ENCODE measurements around the gene AQP2. TPM values are rescaled to one million over a fixed set of nuclear protein-coding genes. Genes with fewer than 3 reads are reported as not detected.

AQP2 gene
- total RNA-seq, 1 donor from 2014 or later, result not detected

- no peak for DNase-seq (ENCODE audit: extremely low spot score in 2 of 2)
- Histone ChIP-seq H3K36me3 (no peaks in the 10 kb centered on the region), H3K4me1 (peaks cover 5% of the 10 kb centered on the region), H3K4me3 (no peak overlapping the region), H3K27ac (no peak overlapping the region), H3K27me3 (no peaks in the 10 kb centered on the region), H3K9me3 (no peaks in the 10 kb centered on the region)
- TF ChIP-seq POLR2A (IDR thresholded peaks at IDR 0.05) (no peak), CTCF (IDR thresholded peaks at IDR 0.05) (no peak), POLR2AphosphoS5 (IDR thresholded peaks at IDR 0.05; ENCODE audit: insufficient read depth in 1 of 2, low read depth in 1 of 2) (no peak)
- intact Hi-C loops (cut with DNase I), result no loop called here
Measured at GRCh38 chr12:49939307-49939706, 11.2 kb upstream of the AQP2 start.

- H3K4me3 ChIP-seq, result no peak overlapping the region
- peaks cover 5% of the 10 kb centered on the region for H3K4me1 ChIP-seq
- H3K27me3 ChIP-seq, result no peaks in the 10 kb centered on the region
- intact Hi-C loops (cut with DNase I), result no loop called here
- DNase-seq (ENCODE audit: extremely low spot score in 2 of 2), result no peak
- no peak overlapping the region for H3K27ac ChIP-seq
- H3K9me3 ChIP-seq, result no peaks in the 10 kb centered on the region
- no peaks in the 10 kb centered on the region for H3K36me3 ChIP-seq
- TF ChIP-seq POLR2AphosphoS5 (IDR thresholded peaks at IDR 0.05; ENCODE audit: insufficient read depth in 1 of 2, low read depth in 1 of 2), result no peak
- TF ChIP-seq CTCF (IDR thresholded peaks at IDR 0.05), result no peak
- TF ChIP-seq POLR2A (IDR thresholded peaks at IDR 0.05), result no peak
Measured at GRCh38 chr12:49939707-49940106, 10.8 kb upstream of the AQP2 start.

GRCh38 chr12:49941556-49942511, 8.7 kb upstream of the AQP2 start:
- Histone ChIP-seq H3K4me3 (no peak overlapping the region), H3K4me1 (peaks cover 16% of the 10 kb centered on the region), H3K27me3 (no peaks in the 10 kb centered on the region), H3K36me3 (no peaks in the 10 kb centered on the region), H3K9me3 (no peaks in the 10 kb centered on the region), H3K27ac (no peak overlapping the region)
- intact Hi-C loops (cut with DNase I), result no loop called here
- TF ChIP-seq CTCF (IDR thresholded peaks at IDR 0.05) (no peak), POLR2A (IDR thresholded peaks at IDR 0.05) (no peak), POLR2AphosphoS5 (IDR thresholded peaks at IDR 0.05; ENCODE audit: insufficient read depth in 1 of 2, low read depth in 1 of 2) (no peak)
- no peak for DNase-seq (ENCODE audit: extremely low spot score in 2 of 2)

GRCh38 chr12:49942512-49942893, 8.0 kb upstream of the AQP2 start:
- H3K36me3 ChIP-seq, result no peaks in the 10 kb centered on the region
- TF ChIP-seq POLR2AphosphoS5 (IDR thresholded peaks at IDR 0.05; ENCODE audit: insufficient read depth in 1 of 2, low read depth in 1 of 2) (no peak), POLR2A (IDR thresholded peaks at IDR 0.05) (no peak), CTCF (IDR thresholded peaks at IDR 0.05) (no peak)
- peaks cover 16% of the 10 kb centered on the region for H3K4me1 ChIP-seq
- intact Hi-C loops (cut with DNase I), result no loop called here
- H3K27me3 ChIP-seq, result no peaks in the 10 kb centered on the region
- no peaks in the 10 kb centered on the region for H3K9me3 ChIP-seq
- no peak for DNase-seq (ENCODE audit: extremely low spot score in 2 of 2)
- H3K4me3 ChIP-seq, result no peak overlapping the region
- H3K27ac ChIP-seq, result no peak overlapping the region
